Measurements from ENCODE around the gene ATP2A2.
"Not testable (repeated sequence)": the region's sequence is repeated elsewhere in the genome, so short reads cannot be mapped to it uniquely, and the experiment has no call there.

ATP2A2 gene

DNA sequence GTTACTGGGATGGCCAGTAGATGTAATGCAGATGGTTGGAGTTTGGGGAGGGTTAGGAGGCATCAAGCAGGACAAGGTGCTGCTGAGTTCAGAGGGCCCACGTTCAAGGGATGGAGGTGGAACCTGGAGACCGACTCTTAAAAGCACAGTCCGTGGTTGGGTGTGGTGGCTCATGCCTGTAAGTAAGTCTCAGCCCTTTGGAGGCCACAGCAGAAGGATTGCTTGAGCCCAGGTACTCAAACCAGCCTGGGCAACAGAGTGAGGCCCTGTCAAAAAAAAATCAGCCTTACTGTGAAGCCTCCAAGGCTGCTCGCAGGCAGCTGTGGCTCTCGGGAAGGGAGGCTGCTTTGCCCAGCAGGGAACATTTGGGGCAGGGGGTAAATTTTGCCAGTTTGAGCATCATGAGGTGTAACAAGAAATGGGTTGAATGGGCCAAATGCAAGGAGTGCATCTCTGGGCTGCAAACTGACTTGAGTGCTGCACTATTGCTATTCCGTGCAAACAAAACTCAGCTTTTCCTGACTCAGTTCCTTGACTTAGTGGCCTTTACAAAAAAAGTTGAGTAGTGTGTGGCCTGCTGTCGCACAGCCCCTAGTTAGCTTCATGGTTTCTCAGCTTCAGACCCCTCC, 67.5 kb downstream of the ATP2A2 start:
- Histone ChIP-seq H3K4me1 (ENCODE audit: insufficient read depth, low read length) (no peaks in the 10 kb centered on the region), H3K36me3 (ENCODE audit: insufficient read depth, low read length) (peaks cover 43% of the 10 kb centered on the region), H3K9ac (ENCODE audit: low read depth, low read length) (no peak overlapping the region), H3K9me3 (ENCODE audit: control insufficient read depth, insufficient read depth, low read length) (no peaks in the 10 kb centered on the region)

DNA sequence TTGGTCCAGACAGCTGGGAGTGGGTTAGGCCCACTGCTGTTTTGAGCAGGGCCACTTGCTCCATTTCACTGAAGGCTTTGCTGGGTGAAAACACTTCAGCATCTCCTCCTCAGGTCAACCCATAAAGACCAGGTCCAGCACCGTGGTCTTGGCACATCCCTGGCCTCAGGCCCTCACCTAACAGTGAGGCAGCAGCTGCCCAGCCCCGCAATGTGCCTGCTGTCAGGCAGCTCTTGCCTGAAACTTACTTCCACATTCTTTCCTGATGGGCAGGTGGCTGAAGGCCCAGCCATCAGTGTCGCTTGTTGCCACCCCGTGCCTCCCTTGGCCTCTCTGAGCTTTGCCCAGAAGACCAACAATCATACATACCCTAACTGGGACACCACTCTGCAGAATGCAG, 68.0 kb downstream of the ATP2A2 start:
- peaks cover 38% of the 10 kb centered on the region for H3K36me3 ChIP-seq (ENCODE audit: insufficient read depth, low read length)
- H3K9ac ChIP-seq (ENCODE audit: low read depth, low read length) = no peak overlapping the region
- H3K9me3 ChIP-seq (ENCODE audit: control insufficient read depth, insufficient read depth, low read length) = no peaks in the 10 kb centered on the region
- no peaks in the 10 kb centered on the region for H3K4me1 ChIP-seq (ENCODE audit: insufficient read depth, low read length)

DNA sequence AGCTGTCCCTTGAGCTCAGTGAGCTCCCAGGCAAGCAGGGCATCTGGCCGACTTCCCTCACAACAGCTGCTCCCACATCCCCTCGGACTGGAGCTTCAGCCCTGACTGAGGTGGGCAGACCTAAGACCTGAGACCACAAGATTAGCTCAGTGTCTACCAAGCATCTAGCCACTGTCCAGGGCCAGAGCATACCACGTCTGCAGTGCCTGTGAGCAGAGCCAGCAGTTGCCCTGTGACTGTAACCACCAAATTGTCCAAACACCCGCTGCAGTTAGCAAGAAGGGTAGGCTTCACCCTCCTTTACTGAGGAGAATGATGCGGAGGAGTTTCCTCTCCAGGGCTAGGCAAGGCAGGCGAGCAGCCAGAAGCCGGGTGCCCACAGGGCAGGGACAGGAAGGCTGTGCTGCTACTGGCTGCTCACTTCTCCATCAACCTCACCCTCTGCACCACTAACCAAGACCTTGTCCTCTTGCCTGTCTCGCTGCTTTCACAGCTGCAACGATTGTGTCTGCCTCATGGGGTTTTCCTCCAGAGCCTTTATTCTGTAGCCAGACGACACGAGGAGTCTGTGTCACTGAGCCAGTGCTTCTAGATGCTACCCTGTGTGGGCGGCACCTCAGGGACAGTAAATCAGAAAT, 68.6 kb downstream of the ATP2A2 start:
- no peaks in the 10 kb centered on the region for H3K9me3 ChIP-seq (ENCODE audit: control insufficient read depth, insufficient read depth, low read length)
- H3K36me3 ChIP-seq (ENCODE audit: insufficient read depth, low read length) = peaks cover 34% of the 10 kb centered on the region
- H3K4me1 ChIP-seq (ENCODE audit: insufficient read depth, low read length) = no peaks in the 10 kb centered on the region
- no peak overlapping the region for H3K9ac ChIP-seq (ENCODE audit: low read depth, low read length)

DNA sequence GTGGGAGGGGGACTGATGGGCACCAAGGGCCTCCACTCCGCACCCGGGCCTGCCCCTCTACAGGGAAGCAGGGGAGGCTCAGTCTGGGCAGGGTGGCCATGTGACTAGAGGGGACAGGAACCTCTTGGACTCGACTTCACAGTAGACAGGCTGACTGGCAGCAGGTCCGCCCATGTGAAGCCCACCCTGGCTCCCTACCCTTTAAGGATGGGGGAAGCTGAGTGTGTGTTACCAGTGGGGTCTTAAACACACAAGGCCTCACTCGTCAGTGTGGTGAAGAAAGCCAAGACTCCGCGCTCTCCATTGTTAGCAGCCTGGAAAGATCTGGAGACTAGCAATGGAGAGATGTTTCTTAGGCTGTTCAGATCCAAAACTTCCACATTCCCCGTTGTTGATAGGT, 70.1 kb downstream of the ATP2A2 start:
- Histone ChIP-seq H3K9ac (ENCODE audit: low read depth, low read length) (no peak overlapping the region), H3K4me1 (ENCODE audit: insufficient read depth, low read length) (no peaks in the 10 kb centered on the region), H3K36me3 (ENCODE audit: insufficient read depth, low read length) (peaks cover 23% of the 10 kb centered on the region), H3K9me3 (ENCODE audit: control insufficient read depth, insufficient read depth, low read length) (no peaks in the 10 kb centered on the region)

DNA sequence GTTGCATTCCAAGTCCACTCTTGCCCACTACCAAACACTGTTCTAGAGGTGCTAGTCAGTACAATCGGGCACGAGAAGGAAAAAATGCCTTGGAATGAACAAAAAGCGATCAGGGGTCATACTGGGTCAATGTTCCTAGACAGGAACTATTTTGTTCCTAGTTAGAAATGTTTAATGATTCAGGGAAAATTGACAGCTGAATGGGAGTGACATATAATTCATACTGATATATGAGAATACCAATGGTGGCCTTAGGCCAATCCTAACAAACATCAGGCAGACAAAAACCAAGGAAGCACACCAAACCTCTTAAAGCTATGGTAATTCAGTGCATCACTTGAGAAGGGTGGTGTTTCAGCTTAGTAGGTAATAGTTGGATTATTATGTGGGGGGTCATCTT, 71.4 kb downstream of the ATP2A2 start:
- H3K9ac ChIP-seq (ENCODE audit: low read depth, low read length) = no peak overlapping the region
- peaks cover 19% of the 10 kb centered on the region for H3K36me3 ChIP-seq (ENCODE audit: insufficient read depth, low read length)
- H3K4me1 ChIP-seq (ENCODE audit: insufficient read depth, low read length) = no peaks in the 10 kb centered on the region
- H3K9me3 ChIP-seq (ENCODE audit: control insufficient read depth, insufficient read depth, low read length) = no peaks in the 10 kb centered on the region

GRCh38 chr12:110353211-110353965, 72.3 kb downstream of the ATP2A2 start:
- H3K9ac ChIP-seq (ENCODE audit: low read depth, low read length) = no peak overlapping the region
- H3K9me3 ChIP-seq (ENCODE audit: control insufficient read depth, insufficient read depth, low read length) = no peaks in the 10 kb centered on the region
- no peaks in the 10 kb centered on the region for H3K4me1 ChIP-seq (ENCODE audit: insufficient read depth, low read length)
- H3K36me3 ChIP-seq (ENCODE audit: insufficient read depth, low read length) = peaks cover 10% of the 10 kb centered on the region

DNA sequence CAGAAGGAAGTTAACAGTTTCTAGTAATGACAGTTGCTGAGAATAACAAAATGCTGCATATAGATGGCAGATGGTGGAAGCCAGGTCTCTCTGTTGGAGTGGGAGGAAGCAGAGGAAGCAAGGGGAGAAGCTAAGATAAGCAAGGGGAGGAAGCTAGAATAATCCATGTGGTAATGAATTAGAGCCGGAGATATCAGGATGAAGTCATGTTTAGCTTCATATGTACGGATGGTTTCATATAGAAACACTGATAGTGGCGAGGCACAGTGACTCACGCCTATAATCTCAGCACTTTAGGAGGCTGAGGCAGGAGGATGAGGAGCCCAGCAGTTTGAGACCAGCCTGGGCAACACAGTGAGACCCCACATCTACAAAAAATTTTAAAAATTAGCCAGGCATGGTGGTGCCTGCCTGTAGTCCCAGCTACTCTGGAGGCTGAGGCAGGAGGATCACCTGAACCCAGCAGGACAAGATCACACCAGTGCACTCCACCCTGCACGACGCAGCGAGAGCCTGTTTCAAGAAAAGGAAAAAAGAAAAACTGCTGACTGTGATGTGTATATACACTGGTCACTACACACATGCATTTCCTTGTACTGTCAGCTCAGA, 73.2 kb downstream of the ATP2A2 start:
- Histone ChIP-seq H3K36me3 (ENCODE audit: insufficient read depth, low read length) (peaks cover 2% of the 10 kb centered on the region), H3K4me1 (ENCODE audit: insufficient read depth, low read length) (no peaks in the 10 kb centered on the region), H3K9ac (ENCODE audit: low read depth, low read length) (no peak overlapping the region), H3K9me3 (ENCODE audit: control insufficient read depth, insufficient read depth, low read length) (no peaks in the 10 kb centered on the region)

GRCh38 chr12:110355073-110355472, 74.0 kb downstream of the ATP2A2 start:
- H3K9ac ChIP-seq (ENCODE audit: low read depth, low read length) = no peak overlapping the region
- H3K4me1 ChIP-seq (ENCODE audit: insufficient read depth, low read length) = no peaks in the 10 kb centered on the region
- H3K36me3 ChIP-seq (ENCODE audit: insufficient read depth, low read length) = peaks cover 2% of the 10 kb centered on the region; the same call in 1 of the 2 replicates
- no peaks in the 10 kb centered on the region for H3K9me3 ChIP-seq (ENCODE audit: control insufficient read depth, insufficient read depth, low read length)

GRCh38 chr12:110358384-110359097, 77.5 kb downstream of the ATP2A2 start:
- not testable (repeated sequence) for H3K36me3 ChIP-seq (ENCODE audit: insufficient read depth, low read length); H3K9me3 ChIP-seq (ENCODE audit: control insufficient read depth, insufficient read depth, low read length); H3K9ac ChIP-seq (ENCODE audit: low read depth, low read length); H3K4me1 ChIP-seq (ENCODE audit: insufficient read depth, low read length)

DNA sequence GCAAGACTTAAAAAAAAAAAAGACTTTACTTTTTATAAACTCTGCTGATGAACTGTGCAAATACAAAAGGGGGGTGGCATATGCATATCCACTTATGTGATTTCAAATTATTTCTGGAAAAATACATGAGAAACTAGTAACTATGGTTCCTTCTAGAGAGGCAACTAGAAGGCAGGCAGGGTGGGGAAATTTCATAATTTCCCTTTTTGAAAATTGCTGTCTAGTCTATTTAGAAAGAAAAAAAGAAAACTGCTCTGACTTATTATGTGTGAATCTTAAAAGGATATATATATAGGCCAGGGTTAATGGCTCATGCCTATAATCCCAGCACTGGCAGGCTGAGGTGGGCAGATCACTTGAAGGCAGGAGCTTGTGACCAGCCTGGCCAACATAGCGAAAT, 80.2 kb downstream of the ATP2A2 start:
- no peak overlapping the region for H3K9ac ChIP-seq (ENCODE audit: low read depth, low read length)

DNA sequence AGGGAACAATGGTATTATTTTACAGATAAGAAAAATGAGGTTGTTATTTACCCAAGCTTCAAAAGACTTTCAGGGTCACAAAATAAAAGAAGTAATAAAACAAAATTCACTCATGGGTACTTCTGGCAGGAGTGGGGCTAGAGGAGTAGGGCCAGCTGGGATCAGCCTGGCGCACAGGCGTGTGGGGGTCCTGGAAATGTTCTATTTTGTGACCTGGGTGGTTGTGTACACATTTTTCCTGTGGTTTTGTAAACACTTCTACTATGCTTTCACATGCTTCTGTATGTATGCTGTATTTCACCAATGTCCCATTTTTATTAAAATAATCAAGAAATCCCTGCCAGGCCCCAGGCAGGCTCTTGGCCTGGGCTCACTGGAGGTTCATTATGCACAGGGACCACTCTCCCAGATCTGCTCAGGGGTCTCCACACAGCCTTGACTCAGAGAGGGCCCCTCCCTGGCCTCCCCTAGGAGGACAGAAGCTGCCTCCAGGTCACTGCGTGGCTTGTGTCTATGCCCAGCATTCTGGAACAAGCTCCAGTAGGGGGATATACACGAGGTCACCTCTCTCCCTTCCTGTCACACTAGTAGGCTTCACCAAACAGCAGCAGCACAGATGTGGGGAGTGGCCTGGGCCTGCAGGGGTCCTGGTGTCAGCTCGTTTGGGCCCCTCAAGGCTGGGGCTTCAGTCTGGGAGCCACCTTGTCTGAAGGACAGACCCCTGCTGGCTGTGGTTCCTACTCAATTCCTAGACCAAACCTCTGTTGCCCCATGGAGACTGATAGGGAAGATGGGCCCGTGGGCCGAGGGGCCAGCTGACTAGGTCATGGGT, 84.7 kb downstream of the ATP2A2 start:
- no peaks in the 10 kb centered on the region for H3K4me1 ChIP-seq (ENCODE audit: insufficient read depth, low read length)
- H3K9ac ChIP-seq (ENCODE audit: low read depth, low read length) = no peak overlapping the region
- H3K36me3 ChIP-seq (ENCODE audit: insufficient read depth, low read length) = no peaks in the 10 kb centered on the region
- H3K9me3 ChIP-seq (ENCODE audit: control insufficient read depth, insufficient read depth, low read length) = no peaks in the 10 kb centered on the region

More for the DNA sequence above, 80.2 kb downstream of the ATP2A2 start:
- no peaks in the 10 kb centered on the region for H3K36me3 ChIP-seq (ENCODE audit: insufficient read depth, low read length)
- no peaks in the 10 kb centered on the region for H3K9me3 ChIP-seq (ENCODE audit: control insufficient read depth, insufficient read depth, low read length)
- no peaks in the 10 kb centered on the region for H3K4me1 ChIP-seq (ENCODE audit: insufficient read depth, low read length)

GRCh38 chr12:110366321-110367142, 85.5 kb downstream of the ATP2A2 start:
- Histone ChIP-seq H3K4me1 (ENCODE audit: insufficient read depth, low read length) (no peaks in the 10 kb centered on the region), H3K9ac (ENCODE audit: low read depth, low read length) (no peak overlapping the region), H3K36me3 (ENCODE audit: insufficient read depth, low read length) (no peaks in the 10 kb centered on the region), H3K9me3 (ENCODE audit: control insufficient read depth, insufficient read depth, low read length) (no peaks in the 10 kb centered on the region)
